ENCODE results near the gene C19orf47.

C19orf47 gene

GRCh38 chr19:40332669-40333068 is 15.5 kb downstream of the C19orf47 start:
- Histone ChIP-seq H3K4me3 (ENCODE audit: low read length) (no peak overlapping the region), H4K20me1 (ENCODE audit: insufficient read depth, low read length) (no peaks in the 10 kb centered on the region), H2AFZ (ENCODE audit: low read length) (no peak overlapping the region), H3K4me1 (ENCODE audit: low read length) (no peaks in the 10 kb centered on the region), H3F3A (ENCODE audit: insufficient read depth, low read length) (no peaks in the 10 kb centered on the region), H3K4me2 (ENCODE audit: low read depth, low read length) (no peak overlapping the region), H3K36me3 (replicated peaks; ENCODE audit: insufficient read depth, low read length) (0 out of 2 replicates have a peak, but pooled peaks cover 2% of the 10 kb centered on the region), H3K9ac (ENCODE audit: low read length) (no peak overlapping the region), H3K27me3 (replicated peaks; ENCODE audit: insufficient read depth, low read length) (no peaks in the 10 kb centered on the region), H3K9me3 (replicated peaks; ENCODE audit: insufficient read depth, low read length) (no peaks in the 10 kb centered on the region), H3K27ac (ENCODE audit: low read length) (no peak overlapping the region), H3K79me2 (ENCODE audit: low read length) (peaks cover 7% of the 10 kb centered on the region), H3K9me2 (replicated peaks; ENCODE audit: insufficient read depth, low read length) (no peaks in the 10 kb centered on the region)
- TF ChIP-seq EZH2 (optimal IDR thresholded peaks at IDR 0.05; ENCODE audit: low read depth, low read length) = no peak
- TF ChIP-seq CTCF (IDR thresholded peaks at IDR 0.05; ENCODE audit: low read length) = no peak
- DNase-seq = no peak

GRCh38 chr19:40331052-40331451 is 17.1 kb downstream of the C19orf47 start:
- no peak overlapping the region for H3K4me3 ChIP-seq (ENCODE audit: low read length)
- H3K9me2 ChIP-seq (replicated peaks; ENCODE audit: insufficient read depth, low read length) = no peaks in the 10 kb centered on the region
- no peaks in the 10 kb centered on the region for H4K20me1 ChIP-seq (ENCODE audit: insufficient read depth, low read length)
- H3K9me3 ChIP-seq (replicated peaks; ENCODE audit: insufficient read depth, low read length) = no peaks in the 10 kb centered on the region
- H3K4me1 ChIP-seq (ENCODE audit: low read length) = no peaks in the 10 kb centered on the region
- no peaks in the 10 kb centered on the region for H3K27me3 ChIP-seq (replicated peaks; ENCODE audit: insufficient read depth, low read length)
- 0 out of 2 replicates have a peak, but pooled peaks cover 2% of the 10 kb centered on the region for H3K36me3 ChIP-seq (replicated peaks; ENCODE audit: insufficient read depth, low read length)
- no peak overlapping the region for H2AFZ ChIP-seq (ENCODE audit: low read length)
- no peak overlapping the region for H3K9ac ChIP-seq (ENCODE audit: low read length)
- H3K79me2 ChIP-seq (ENCODE audit: low read length) = no peaks in the 10 kb centered on the region
- TF ChIP-seq CTCF (IDR thresholded peaks at IDR 0.05; ENCODE audit: low read length) = no peak
- TF ChIP-seq EZH2phosphoT487 (IDR thresholded peaks at IDR 0.05; ENCODE audit: low read length) = no peak
- no peak for TF ChIP-seq EZH2 (optimal IDR thresholded peaks at IDR 0.05; ENCODE audit: low read depth, low read length)
- no peak overlapping the region for H3K27ac ChIP-seq (ENCODE audit: low read length)
- H3K4me2 ChIP-seq (ENCODE audit: low read depth, low read length) = no peak overlapping the region
- DNase-seq = no peak
- no peaks in the 10 kb centered on the region for H3F3A ChIP-seq (ENCODE audit: insufficient read depth, low read length)

GRCh38 chr19:40326201-40326600 is 22.0 kb downstream of the C19orf47 start:
- H3K27ac ChIP-seq (ENCODE audit: low read length) = no peak overlapping the region
- no peaks in the 10 kb centered on the region; the same call in 1 of the 2 replicates for H3K36me3 ChIP-seq (replicated peaks; ENCODE audit: insufficient read depth, low read length)
- no peak overlapping the region for H3K4me2 ChIP-seq (ENCODE audit: low read depth, low read length)
- TF ChIP-seq EZH2 (optimal IDR thresholded peaks at IDR 0.05; ENCODE audit: low read depth, low read length) = no peak
- no peak for TF ChIP-seq EZH2phosphoT487 (IDR thresholded peaks at IDR 0.05; ENCODE audit: low read length)
- no peak for TF ChIP-seq CTCF (IDR thresholded peaks at IDR 0.05; ENCODE audit: low read length)
- no peak overlapping the region for H3K4me3 ChIP-seq (ENCODE audit: low read length)
- no peaks in the 10 kb centered on the region for H3F3A ChIP-seq (ENCODE audit: insufficient read depth, low read length)
- DNase-seq = no peak
- no peak overlapping the region for H3K9ac ChIP-seq (ENCODE audit: low read length)
- no peaks in the 10 kb centered on the region for H3K4me1 ChIP-seq (ENCODE audit: low read length)
- H2AFZ ChIP-seq (ENCODE audit: low read length) = no peak overlapping the region
- no peaks in the 10 kb centered on the region for H3K79me2 ChIP-seq (ENCODE audit: low read length)
- no peaks in the 10 kb centered on the region for H3K9me2 ChIP-seq (replicated peaks; ENCODE audit: insufficient read depth, low read length)
- no peaks in the 10 kb centered on the region for H3K27me3 ChIP-seq (replicated peaks; ENCODE audit: insufficient read depth, low read length)
- no peaks in the 10 kb centered on the region for H3K9me3 ChIP-seq (replicated peaks; ENCODE audit: insufficient read depth, low read length)
- no peaks in the 10 kb centered on the region for H4K20me1 ChIP-seq (ENCODE audit: insufficient read depth, low read length)
